Retinal pigment epithelial cell (primary cell): ENCODE data around the gene MYOG.

Experiments used
- DNase-seq: peaks from one replicate; pipeline ENCODE4 v3.0.0-alpha.2; 2010; ENCODE audit warnings: low read depth
- H3K4me3 ChIP-seq: 2 replicates; pipeline ENCODE4 v1.5.1; 2011; ENCODE audit warnings: mild to moderate bottlenecking, low read length, control low read depth, moderate library complexity
- TF ChIP-seq, protein P1 (sequence below): conservative IDR thresholded peaks from 2 replicates; pipeline ENCODE4 v1.5.1; 2011; ENCODE audit warnings: low read depth, low read length, control low read depth, inconsistent platforms

MYOG gene

DNA sequence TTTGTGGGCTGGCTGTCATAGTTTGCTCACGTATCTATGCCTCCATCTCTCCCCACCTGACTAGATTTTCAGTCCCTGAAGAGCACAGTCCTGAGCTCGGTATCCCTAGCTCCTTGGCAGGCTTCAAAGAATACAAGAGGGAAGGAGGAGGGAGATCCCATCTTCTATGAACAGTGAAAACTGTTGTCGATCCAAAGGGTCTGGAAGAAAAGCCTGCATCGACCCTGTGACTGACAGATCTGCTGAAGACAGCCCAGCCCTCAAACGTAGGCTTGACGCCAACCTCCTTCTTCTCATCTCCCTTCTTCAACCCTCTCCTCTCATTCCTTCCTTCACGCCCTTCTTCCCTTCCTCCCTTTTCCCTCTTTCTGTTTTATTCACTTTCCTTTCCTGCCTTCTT is 28.4 kb upstream of the MYOG start:
- DNase-seq, result no peak
- TF ChIP-seq, protein P1, sequence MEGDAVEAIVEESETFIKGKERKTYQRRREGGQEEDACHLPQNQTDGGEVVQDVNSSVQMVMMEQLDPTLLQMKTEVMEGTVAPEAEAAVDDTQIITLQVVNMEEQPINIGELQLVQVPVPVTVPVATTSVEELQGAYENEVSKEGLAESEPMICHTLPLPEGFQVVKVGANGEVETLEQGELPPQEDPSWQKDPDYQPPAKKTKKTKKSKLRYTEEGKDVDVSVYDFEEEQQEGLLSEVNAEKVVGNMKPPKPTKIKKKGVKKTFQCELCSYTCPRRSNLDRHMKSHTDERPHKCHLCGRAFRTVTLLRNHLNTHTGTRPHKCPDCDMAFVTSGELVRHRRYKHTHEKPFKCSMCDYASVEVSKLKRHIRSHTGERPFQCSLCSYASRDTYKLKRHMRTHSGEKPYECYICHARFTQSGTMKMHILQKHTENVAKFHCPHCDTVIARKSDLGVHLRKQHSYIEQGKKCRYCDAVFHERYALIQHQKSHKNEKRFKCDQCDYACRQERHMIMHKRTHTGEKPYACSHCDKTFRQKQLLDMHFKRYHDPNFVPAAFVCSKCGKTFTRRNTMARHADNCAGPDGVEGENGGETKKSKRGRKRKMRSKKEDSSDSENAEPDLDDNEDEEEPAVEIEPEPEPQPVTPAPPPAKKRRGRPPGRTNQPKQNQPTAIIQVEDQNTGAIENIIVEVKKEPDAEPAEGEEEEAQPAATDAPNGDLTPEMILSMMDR, result no peak
- no peak overlapping the region for H3K4me3 ChIP-seq

DNA sequence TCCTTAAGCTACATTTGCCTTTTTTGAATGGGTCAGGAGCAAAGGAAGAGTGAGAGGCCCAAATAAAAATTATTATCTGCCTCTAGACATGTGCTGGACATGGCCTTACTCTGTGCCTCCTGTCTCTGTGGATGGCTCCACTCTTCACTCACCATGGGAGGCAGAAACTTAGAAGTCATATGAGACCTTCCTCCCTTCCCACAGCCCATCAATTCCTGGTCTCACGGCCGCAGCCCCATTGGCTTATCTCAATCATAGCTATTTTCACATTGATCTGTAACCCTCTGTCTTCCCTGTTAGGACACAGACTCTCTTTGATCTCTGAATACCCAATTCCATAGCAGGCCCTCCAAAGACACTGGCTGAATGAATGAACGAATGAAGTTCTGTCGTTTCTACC is 27.5 kb upstream of the MYOG start:
- no peak for DNase-seq
- TF ChIP-seq, protein P1, result no peak
- H3K4me3 ChIP-seq, result no peak overlapping the region

DNA sequence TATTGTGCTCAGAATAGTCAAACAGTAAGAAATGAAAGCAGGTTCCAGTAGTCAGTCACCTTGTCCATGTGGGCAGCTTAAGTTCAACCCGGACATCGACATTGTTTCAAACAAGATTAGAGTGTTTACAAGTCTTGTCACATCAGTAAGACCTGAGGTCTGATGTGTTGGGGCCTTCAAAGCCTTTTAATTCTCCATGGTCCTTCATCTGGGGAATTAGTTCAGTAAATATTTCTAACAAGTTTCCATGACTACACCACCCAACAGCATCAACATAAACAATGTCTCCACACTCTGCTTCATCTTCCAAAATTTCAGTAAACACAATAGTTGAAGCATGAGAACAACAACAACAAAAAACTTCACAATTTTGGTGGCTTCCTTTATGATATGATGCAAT is 26.7 kb upstream of the MYOG start:
- TF ChIP-seq, protein P1, result no peak
- DNase-seq, result no peak
- no peak overlapping the region for H3K4me3 ChIP-seq

DNA sequence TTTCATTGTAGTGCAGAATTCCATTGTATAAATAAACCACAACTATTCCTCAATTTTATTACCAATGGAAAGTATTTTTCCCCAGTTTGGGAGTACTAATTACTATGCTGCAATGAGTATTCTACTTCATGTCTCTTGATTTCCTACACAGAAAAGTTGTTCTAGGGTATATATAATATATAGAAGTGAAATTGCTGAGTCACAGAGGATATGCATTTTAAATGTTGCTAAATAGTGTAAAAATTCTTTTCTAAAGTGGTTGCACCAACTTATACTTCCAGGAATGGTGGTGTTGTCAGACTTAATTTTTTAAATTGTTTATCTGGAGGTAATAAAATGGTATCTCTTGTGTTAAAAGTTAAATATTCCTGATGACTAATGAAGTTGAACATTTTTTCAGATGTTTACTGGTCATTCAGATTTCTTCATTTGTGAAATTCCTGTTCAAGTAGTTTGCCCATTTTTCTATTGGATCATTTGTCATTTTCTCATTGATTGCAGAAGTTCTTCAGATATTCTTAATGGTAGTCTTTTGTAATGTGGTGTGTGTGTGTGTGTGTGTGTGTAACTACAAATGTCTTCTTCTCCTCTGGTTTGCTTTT is 19.1 kb upstream of the MYOG start:
- DNase-seq, result no peak
- no peak overlapping the region for H3K4me3 ChIP-seq
- TF ChIP-seq, protein P1, result no peak

DNA sequence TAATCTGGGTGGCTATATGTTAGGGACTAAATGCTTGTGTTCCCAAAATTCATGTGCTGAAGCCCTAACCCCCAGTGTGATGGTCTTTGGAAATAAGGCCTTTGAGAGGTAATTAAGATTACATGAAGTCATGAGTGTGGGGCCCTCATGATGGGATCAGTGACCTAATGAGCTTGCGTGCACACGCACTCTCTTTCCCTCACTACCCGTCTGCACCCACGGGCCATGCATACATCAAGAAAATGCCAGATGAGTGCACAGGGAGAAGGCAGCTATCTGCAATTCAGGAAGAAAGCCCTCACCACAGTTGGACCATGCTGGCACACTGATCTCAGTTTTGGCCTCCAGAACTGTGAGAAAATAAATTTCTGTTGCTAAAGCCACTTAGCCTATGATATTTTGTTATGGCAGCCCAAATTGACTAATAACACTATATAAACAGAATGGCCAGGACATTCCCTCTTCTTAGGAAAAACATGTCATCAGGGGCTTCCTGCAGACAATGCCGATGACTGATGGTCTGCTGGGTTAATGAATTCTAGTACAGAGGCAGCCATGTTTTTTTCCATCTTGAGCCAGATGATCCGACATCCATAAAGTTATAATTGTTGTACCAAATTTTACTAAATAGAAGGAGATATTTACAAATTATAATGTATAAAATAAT is 18.1 kb upstream of the MYOG start:
- no peak for DNase-seq
- TF ChIP-seq, protein P1, result no peak

DNA sequence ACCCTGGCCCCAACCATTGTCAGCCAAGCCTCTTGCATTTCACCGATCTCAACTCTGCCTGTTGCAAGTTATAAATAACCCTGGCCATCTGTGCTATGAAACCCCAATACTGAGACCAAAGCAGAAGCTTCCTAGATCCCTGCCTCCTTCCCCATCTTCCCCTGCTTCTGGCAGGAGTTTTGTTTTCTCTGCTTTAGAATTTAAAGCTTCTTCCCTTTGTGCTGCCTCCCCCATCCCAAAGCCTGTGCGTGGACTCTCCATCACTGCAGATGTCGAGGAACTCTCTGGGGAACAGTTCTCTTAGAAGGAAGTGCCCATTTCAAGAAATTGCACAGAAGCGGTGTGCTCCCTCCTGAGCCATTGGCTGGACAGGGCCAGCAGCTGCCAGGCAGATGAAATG is 17.4 kb upstream of the MYOG start:
- no peak overlapping the region for H3K4me3 ChIP-seq
- TF ChIP-seq, protein P1, result no peak
- DNase-seq, result no peak

More for the DNA sequence above, 18.1 kb upstream of the MYOG start:
- no peak overlapping the region for H3K4me3 ChIP-seq
